GM21825 (cell line): Measurements from ENCODE around the gene NF1.
"Not testable (repeated sequence)": the region's sequence is repeated elsewhere in the genome, so short reads cannot be mapped to it uniquely, and the experiment has no call there.

ENCODE experiments used
- ATAC-seq: cut with Tn5 transposase; IDR thresholded peaks from one replicate; pipeline ENCODE4 v1.9.1; 2021; ENCODE audit warnings: mild to moderate bottlenecking, moderate library complexity; ENCODE audit not compliant: unreplicated experiment

NF1 gene

GRCh38 chr17:31321481-31321880, 226.7 kb downstream of the NF1 start, which contains the start of gene EVI2A:
Gene EVI2A (minus strand): TSS chr17:31321622. CDS start chr17:31319013, 2,609 bp downstream.
- no peak for ATAC-seq

DNA sequence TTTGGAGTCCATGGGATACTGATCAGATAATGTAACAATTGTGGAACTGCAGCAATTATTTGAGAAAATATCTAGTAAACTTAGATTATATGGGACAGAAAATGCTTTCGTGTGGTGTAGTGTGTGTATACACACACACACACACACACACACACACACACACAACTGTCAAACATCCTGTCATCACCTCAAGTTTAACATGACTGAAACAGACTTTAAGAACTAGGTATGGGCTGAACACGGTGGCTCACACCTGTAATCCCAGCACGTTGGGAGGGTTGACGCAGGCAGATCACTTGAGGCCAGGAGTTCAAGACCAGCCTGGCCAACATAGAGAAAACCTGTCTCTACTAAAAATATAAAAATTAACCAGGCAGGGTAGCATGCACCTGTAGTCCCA, 227.2 kb downstream of the NF1 start:
- ATAC-seq = no peak

DNA sequence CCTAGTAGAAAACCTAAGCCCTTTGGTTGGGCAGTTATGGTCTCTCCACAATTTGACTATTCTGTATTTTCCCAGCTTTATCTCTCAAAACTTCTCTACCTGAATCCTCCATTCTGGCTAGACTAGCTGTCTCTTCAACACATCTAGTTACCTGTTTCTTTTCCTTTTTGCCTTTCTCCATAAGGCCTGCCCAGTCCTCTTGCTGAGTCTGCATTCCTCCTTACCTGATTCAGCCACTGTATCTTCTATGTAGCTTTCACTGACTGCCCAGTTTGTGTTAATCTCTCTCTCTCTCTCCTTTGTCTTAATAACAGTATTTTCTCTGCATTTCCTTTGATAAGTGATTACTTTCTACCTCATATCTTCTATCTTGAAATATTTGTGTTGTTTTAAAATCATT, 228.8 kb downstream of the NF1 start:
- ATAC-seq = no peak

- no peak for ATAC-seq
Measured at GRCh38 chr17:31327534-31328159, 232.9 kb downstream of the NF1 start.

DNA sequence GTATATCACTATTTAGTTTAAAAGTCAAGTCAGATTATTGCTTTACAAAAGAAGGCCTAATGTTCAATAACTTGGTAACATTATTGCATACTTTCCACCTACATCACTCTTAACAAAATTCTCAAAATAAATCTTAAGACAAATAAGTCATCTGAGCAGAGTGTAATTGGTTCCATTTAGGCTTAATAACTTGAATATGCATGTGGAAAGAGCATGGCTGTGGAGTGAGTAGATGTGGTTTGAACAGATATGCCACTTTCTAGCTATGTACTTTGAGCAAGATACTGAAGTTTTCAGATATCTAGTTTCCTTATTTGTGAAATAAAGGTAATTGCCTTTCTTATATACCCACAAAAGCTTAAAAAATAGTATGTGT, 233.4 kb downstream of the NF1 start:
- no peak for ATAC-seq

DNA sequence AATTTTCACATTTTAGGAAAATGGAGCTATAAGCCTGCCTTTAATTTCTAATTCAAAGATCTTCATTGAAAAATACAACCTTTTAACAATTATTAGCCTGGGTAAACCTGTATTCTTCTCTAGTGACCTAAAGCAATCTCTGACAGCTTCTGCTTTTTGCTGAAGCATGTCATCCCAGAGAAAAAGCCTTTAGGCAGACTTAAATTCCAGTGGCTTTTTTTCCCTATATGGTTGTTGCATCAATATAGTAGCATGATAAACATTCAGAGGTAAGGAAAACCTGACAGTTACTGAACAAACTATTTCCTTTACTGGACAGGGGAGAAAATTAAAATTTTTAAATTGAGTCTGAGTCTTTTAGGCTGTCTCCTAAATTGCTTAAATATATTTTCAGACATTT, 234.4 kb downstream of the NF1 start:
- ATAC-seq = no peak

GRCh38 chr17:31339906-31340661, 245.3 kb downstream of the NF1 start:
- no peak for ATAC-seq

GRCh38 chr17:31345191-31345747, 250.5 kb downstream of the NF1 start:
- not testable (repeated sequence) for ATAC-seq

DNA sequence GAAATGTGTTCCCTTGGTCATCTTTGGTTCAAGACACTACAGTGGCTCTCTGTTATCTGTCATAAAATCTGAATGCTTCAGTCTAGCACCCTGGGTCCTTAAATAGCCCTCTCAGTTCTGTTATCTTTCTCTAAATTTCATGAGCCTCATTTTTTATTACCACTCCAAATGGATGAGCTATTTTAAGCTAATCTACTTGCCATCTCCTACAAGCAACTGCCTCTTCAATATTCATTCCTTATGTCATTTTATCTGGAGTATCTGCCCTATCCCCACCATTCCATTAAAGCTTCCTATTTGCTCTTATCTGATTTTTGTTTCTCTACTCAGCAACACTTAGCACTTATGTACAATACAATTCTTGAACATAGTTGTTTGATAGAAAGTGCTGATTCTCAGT, 254.7 kb downstream of the NF1 start:
- ATAC-seq = no peak

- no peak for ATAC-seq
Measured at GRCh38 chr17:31355935-31356334, 261.2 kb downstream of the NF1 start.

DNA sequence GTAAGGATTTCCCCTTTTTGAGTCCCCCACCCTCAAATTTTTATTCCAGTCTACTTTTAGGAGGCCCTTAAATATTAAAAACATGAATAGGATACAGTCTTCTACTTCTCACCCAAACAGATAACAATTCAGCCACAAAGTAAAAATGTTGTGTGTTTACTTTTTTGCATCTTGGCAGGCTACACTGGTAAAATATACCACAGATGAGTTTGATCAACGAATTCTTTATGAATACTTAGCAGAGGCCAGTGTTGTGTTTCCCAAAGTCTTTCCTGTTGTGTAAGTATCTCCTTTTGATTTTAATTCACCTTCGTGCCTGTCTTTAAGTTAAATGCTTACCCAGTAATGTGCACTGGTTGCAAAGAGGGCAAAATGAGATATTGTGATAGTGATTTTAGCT, 262.3 kb downstream of the NF1 start:
- no peak for ATAC-seq

DNA sequence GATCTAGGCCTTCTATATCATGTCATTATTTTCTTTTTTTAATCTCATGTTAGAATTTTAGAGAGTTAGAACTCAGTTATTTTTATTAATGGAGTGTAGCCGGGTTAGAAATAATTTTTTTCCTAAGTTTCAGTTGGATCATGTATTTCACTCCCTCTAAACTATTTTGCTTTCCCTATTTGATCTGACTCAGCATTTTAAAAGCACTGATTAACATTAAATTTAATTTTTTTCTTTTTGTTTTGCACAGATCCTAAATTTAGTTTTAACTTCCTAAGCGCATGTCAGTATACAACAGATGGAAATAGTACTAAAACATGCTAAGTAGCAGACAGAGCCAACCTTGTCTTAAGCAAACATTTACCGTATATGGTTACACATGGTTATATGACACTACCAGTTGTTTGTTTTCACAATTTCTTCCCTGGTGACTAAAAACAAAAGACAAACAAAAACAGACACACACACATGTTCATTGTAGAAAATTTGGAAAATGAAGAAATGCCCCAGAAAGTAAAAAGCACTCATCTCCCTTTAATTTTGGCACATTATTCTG, 263.1 kb downstream of the NF1 start:
- no peak for ATAC-seq

DNA sequence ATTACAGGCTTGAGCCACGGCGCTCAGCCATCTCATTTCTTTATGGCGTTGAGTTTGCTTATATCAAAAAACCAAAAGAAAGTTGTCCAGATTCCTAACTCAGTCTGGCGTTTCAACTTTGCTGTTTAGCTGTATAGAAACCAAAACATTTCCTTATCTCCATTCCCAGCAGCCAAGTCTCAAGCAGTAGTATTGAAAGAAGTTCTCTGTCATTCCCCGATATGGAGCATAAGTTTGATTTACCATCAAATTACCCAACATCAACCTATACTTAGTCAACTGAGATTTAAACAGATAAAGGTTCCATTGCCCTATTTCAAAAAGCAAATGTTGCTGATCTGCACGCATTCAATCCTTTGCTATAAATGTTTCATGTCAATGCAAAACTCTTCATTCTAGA, 269.2 kb downstream of the NF1 start:
- no peak for ATAC-seq

GRCh38 chr17:31366088-31366487, 271.3 kb downstream of the NF1 start:
- ATAC-seq = no peak

GRCh38 chr17:31369266-31369665, 274.5 kb downstream of the NF1 start:
- no peak for ATAC-seq

- no peak for ATAC-seq
Measured at GRCh38 chr17:31371511-31372097, 276.8 kb downstream of the NF1 start.

DNA sequence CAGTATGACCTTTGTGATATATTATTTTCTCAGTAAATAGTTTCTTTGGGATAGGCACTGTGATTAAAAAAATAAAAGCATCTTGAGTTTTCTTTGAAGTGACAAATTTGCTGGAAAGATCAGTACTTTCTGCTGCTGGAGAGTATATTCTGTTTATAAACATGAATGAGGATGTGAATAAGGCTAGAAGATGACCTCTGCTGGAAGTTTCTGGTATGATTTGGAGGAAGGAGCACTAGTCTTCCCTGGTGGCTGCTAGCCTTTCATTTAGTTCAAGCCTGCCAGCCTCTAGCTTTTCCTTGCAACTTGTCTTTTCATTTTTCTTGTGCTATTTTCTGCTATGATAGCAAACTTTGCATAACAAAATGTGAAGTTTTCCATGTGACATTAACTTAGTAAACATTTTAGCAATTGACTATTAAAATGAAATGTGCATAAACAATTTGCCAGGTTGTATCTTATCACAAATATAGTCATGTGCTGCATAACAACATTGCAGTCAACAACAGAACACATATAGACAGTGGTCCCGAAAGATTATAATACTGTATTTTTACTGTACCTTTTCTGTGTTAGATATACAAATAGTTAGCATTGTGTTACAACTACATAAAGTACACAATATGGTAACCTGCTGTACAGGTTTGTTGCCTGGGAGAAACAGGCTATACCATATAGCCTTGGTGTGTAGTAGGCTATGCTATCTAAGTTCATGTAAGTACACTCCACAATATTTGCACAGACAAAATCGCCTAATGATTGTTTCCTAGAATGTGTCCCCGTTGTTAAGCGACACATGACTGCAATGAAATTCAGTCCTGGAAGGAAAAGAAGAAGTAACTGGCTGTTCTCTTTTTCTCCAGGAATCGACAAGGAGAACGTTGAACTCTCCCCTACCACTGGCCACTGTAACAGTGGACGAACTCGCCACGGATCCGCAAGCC, 278.6 kb downstream of the NF1 start:
- ATAC-seq = no peak

DNA sequence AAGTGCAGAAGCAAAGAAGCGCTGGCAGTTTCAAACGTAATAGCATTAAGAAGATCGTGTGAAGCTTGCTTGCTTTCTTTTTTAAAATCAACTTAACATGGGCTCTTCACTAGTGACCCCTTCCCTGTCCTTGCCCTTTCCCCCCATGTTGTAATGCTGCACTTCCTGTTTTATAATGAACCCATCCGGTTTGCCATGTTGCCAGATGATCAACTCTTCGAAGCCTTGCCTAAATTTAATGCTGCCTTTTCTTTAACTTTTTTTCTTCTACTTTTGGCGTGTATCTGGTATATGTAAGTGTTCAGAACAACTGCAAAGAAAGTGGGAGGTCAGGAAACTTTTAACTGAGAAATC, 279.3 kb downstream of the NF1 start:
- no peak for ATAC-seq

DNA sequence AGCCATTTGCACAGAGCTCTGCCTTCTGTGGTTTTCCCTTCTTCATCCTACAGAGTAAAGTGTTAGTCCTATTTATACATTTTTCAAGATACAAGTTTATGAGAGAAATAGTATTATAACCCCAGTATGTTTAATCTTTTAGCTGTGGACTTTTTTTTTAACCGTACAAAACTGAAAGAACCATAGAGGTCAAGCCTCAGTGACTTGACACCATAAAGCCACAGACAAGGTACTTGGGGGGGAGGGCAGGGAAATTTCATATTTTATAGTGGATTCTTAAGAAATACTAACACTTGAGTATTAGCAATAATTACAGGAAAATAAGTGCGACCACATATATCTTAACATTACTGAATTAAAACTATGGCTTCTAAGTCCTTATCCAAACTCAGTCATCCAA, 279.7 kb downstream of the NF1 start:
- ATAC-seq = no peak

- no peak for ATAC-seq
Measured at GRCh38 chr17:31378638-31379037, 283.9 kb downstream of the NF1 start.
